GM12878 (cell line): ENCODE measurements around the gene CCDC14. TPM values are rescaled to one million over a fixed set of nuclear protein-coding genes. Genes with fewer than 3 reads are reported as not detected.

Source experiments
- ATAC-seq: fragments of 200-7000 bp; cut with Tn5 transposase; 3 replicates; pipeline ENCODE4 v1.9.1; 2020; ENCODE audit warnings: mild to moderate bottlenecking, moderate library complexity
- BruUV-seq: library from RNA; stranded (reverse); fragments of 400-500 nt; replicated peaks from 2 replicates; lab custom pipeline; 2021; lab: Mats Ljungman, UMichigan
- CTCF ChIA-PET: fragments of 300-600 bp; sonication (Branson Sonifier 250); formaldehyde crosslinking; extraction: SDS; loops from one replicate; lab custom pipeline; 2021; ENCODE audit warnings: inconsistent platforms; lab: Yijun Ruan, JAX
- POLR2A ChIA-PET: fragments of 350-600 bp; formaldehyde crosslinking; extraction: SDS; loops from one replicate; lab custom pipeline; 2021; ENCODE audit warnings: inconsistent platforms; lab: Charles Lee
- RAD21 ChIA-PET: fragments of 300-600 bp; sonication (Branson Sonifier 250); formaldehyde crosslinking; loops from one replicate; lab custom pipeline; 2023; ENCODE audit warnings: antibody characterized with exemption; ENCODE audit not compliant: unreplicated experiment; lab: Charles Lee
- SMC1A ChIA-PET: fragments of 300-600 bp; sonication (Branson Sonifier 250); formaldehyde crosslinking; loops from one replicate; lab custom pipeline; 2023; ENCODE audit not compliant: unreplicated experiment, uncharacterized antibody; lab: Charles Lee
- DNase-seq: peaks from one replicate; pipeline ENCODE4 v3.0.0-alpha.2; 2011; ENCODE audit warnings: low read depth, low spot score
- FAIRE-seq: peaks from 3 replicates; lab custom pipeline; 2011; peaks lifted over from hg19 to GRCh38; lab: Jason Lieb, UNC
- H2AFZ ChIP-seq: 2 replicates; pipeline ENCODE4 v1.6.0; 2011; ENCODE audit warnings: low read depth, low read length, control low read depth; ENCODE audit not compliant: control insufficient read depth
- H3K27ac ChIP-seq: 2 replicates; pipeline ENCODE4 v1.5.1; 2011; ENCODE audit warnings: control low read depth; ENCODE audit not compliant: control insufficient read depth, insufficient read depth
- H3K27me3 ChIP-seq, 2 experiments: replicated peaks in 1 of 2; 2 replicates each; pipeline versions ENCODE4 v1.6.0 to v1.6.1; 2011; ENCODE audit warnings: low read length in 1 of 2; ENCODE audit not compliant: control insufficient read depth in 2 of 2, insufficient read depth in 2 of 2
- H3K36me3 ChIP-seq, 2 experiments: 2 replicates each; pipeline ENCODE4 v1.5.1; 2011; ENCODE audit warnings: low read length in 1 of 2; ENCODE audit not compliant: control insufficient read depth in 2 of 2, insufficient read depth in 2 of 2
- H3K4me1 ChIP-seq: 2 replicates; pipeline ENCODE4 v1.6.1; 2011; ENCODE audit warnings: mild to moderate bottlenecking, low read length, moderate library complexity, mixed read lengths; ENCODE audit not compliant: control insufficient read depth, insufficient read depth
- H3K4me2 ChIP-seq: 2 replicates; pipeline ENCODE4 v1.6.0; 2011; ENCODE audit warnings: control low read depth; ENCODE audit not compliant: control insufficient read depth, insufficient read depth
- H3K4me3 ChIP-seq: fragments of 200-600 bp; sonication (generic); 2 replicates; pipeline ENCODE4 v1.5.1; 2016
- H3K79me2 ChIP-seq: 2 replicates; pipeline ENCODE4 v1.6.0; 2011; ENCODE audit warnings: low read length; ENCODE audit not compliant: control insufficient read depth, insufficient read depth
- H3K9ac ChIP-seq: 2 replicates; pipeline ENCODE4 v1.8.0; 2011; ENCODE audit warnings: low read length, control low read depth, mixed read lengths; ENCODE audit not compliant: control insufficient read depth, insufficient read depth
- H3K9me3 ChIP-seq: replicated peaks from 3 replicates; pipeline ENCODE4 v1.5.1; 2011; ENCODE audit warnings: mild to moderate bottlenecking, low read length; ENCODE audit not compliant: control insufficient read depth, insufficient read depth
- H4K20me1 ChIP-seq: 2 replicates; pipeline ENCODE4 v1.6.0; 2011; ENCODE audit not compliant: control insufficient read depth, insufficient read depth
- KDM1A ChIP-seq: fragments of 200-600 bp; sonication (generic); IDR thresholded peaks from 2 replicates; pipeline ENCODE4 v1.6.1; 2016; ENCODE audit warnings: borderline replicate concordance
- MEF2B ChIP-seq: fragments of 450-650 bp; IDR thresholded peaks from 2 replicates; pipeline ENCODE4 v1.6.1; 2018; ENCODE audit warnings: mild to moderate bottlenecking, moderate library complexity; ENCODE audit not compliant: partially characterized antibody, poor library complexity, severe bottlenecking
- MXI1 ChIP-seq: fragments of 150-350 bp; IDR thresholded peaks from 2 replicates; pipeline ENCODE4 v1.6.1; 2011; ENCODE audit warnings: low read depth, mild to moderate bottlenecking, inconsistent platforms, low read length, improper control_type of control experiment
- MYB ChIP-seq: fragments of 150-350 bp; IDR thresholded peaks from 2 replicates; pipeline ENCODE4 v1.6.1; 2014; ENCODE audit warnings: mild to moderate bottlenecking, low read depth, low read length, borderline replicate concordance
- NFXL1 ChIP-seq: fragments of 450-650 bp; IDR thresholded peaks from 2 replicates; pipeline ENCODE4 v1.6.1; 2017; ENCODE audit warnings: antibody characterized with exemption, mild to moderate bottlenecking, borderline replicate concordance
- PML ChIP-seq: IDR thresholded peaks from 2 replicates; pipeline ENCODE4 v1.6.1; 2012; ENCODE audit warnings: low read length, inconsistent platforms
- WRNIP1 ChIP-seq: IDR thresholded peaks from 2 replicates; pipeline ENCODE4 v1.6.1; 2011; ENCODE audit warnings: low read depth, low read length, improper control_type of control experiment, borderline replicate concordance
- YBX1 ChIP-seq: fragments of 450-650 bp; IDR thresholded peaks from 2 replicates; pipeline ENCODE4 v1.6.1; 2016; ENCODE audit warnings: antibody characterized with exemption
- ZNF274 ChIP-seq: IDR thresholded peaks from one replicate; pipeline ENCODE4 v1.8.0; 2011; ENCODE audit not compliant: insufficient read length, insufficient read depth
- in situ Hi-C: fragments of 300-500 bp; cut with MboI; formaldehyde crosslinking; loops from 9 replicates; pipeline ENCODE4 v1.14.3; 2018; ENCODE audit warnings: mixed read lengths
- intact Hi-C: fragments of 100-400 bp; cut with micrococcal nuclease; formaldehyde crosslinking; loops from one replicate; pipeline ENCODE4 v1.14.2; 2022; ENCODE audit not compliant: unreplicated experiment
- polyA plus RNA-seq, 11 experiments: library from polyadenylated mRNA; depleted of rRNA in 4 of 11; unstranded in 6 of 11; stranded (reverse) in 5 of 11; fragments of >200 nt; fragmentation: Nextera tagmentation in 4 of 11; fragmentation: Illumina TruSeq in 1 of 11; extraction: Ambion mirVana in 4 of 11; extraction: Trizol in 1 of 11; gene quantifications; 1 replicate in 1 of 11; 2 replicates in 10 of 11; pipeline versions ENCODE4 v1.2.1 to v1.2.3, GENCODE V29; 2011 to 2016; ENCODE audit warnings: inconsistent platforms in 2 of 11, missing spikeins in 2 of 11, low read depth in 1 of 11
- total RNA-seq, 4 experiments: library from RNA; depleted of rRNA in 3 of 4; stranded (reverse); fragments of >200 nt in 3 of 4; fragmentation: Illumina TruSeq in 1 of 4; extraction: Trizol in 1 of 4; gene quantifications; 2 replicates each; pipeline versions ENCODE4 v1.2.1 to v1.2.3, GENCODE V29; 2013 to 2021

CCDC14 gene
- total and polyA plus RNA-seq, 10 of the 15 experiments (the other 5 are each of a cell fraction or from before 2014, with no cell fraction given), result 15.9 to 104 (median 43.0) TPM

GRCh38 chr3:123926396-123926795 lies 34.6 kb downstream of the CCDC14 start:
- in situ Hi-C loops, result no loop called here
- Histone ChIP-seq H3K9me3 (no peaks in the 10 kb centered on the region), H3K4me3 (no peak overlapping the region), H3K27ac (no peak overlapping the region), H3K27me3 (no peaks in the 10 kb centered on the region), H3K79me2 (no peaks in the 10 kb centered on the region), H3K9ac (no peak overlapping the region), H3K36me3 (peaks cover 0 to 7% of the 10 kb centered on the region in 2 experiments; a peak in 2 of 4 replicates), H3K4me2 (no peak overlapping the region), H2AFZ (no peak overlapping the region), H4K20me1 (no peaks in the 10 kb centered on the region), H3K4me1 (no peaks in the 10 kb centered on the region)
- FAIRE-seq (no peak), ATAC-seq (no peak), DNase-seq (no peak)
- BruUV-seq, result no TSS peak
- ChIA-PET RAD21 (no interaction called here), CTCF (interaction anchor here (1.1 kb wide), 1 partner anchor 14 kb away, joined by 3 read pairs; no protein-coding TSS in a partner anchor), POLR2A (no interaction called here), SMC1A (interaction anchor here (1.0 to 1.1 kb wide), 2 partner anchors 14 to 26 kb away, joined by 4 read pairs; no protein-coding TSS in a partner anchor)
- no peak for TF ChIP-seq PML
- no peak for TF ChIP-seq WRNIP1
- TF ChIP-seq MEF2B, result no peak
- TF ChIP-seq YBX1, result no peak
- intact Hi-C loops, result no loop called here

GRCh38 chr3:123920868-123921267 lies 40.2 kb downstream of the CCDC14 start:
- ATAC-seq (no peak), FAIRE-seq (no peak), DNase-seq (no peak)
- no peak for TF ChIP-seq NFXL1
- TF ChIP-seq KDM1A, result no peak
- no peak for TF ChIP-seq MYB
- no peak for TF ChIP-seq MXI1
- TF ChIP-seq ZNF274, result no peak
- H2AFZ ChIP-seq, result no peak overlapping the region
- ChIA-PET POLR2A (no interaction called here), CTCF (no interaction called here), RAD21 (no interaction called here), SMC1A (no interaction called here)
- peaks cover 0 to 7% of the 10 kb centered on the region in 2 experiments; a peak in 3 of 4 replicates for H3K36me3 ChIP-seq
- no TSS peak for BruUV-seq
- H3K4me1 ChIP-seq, result no peaks in the 10 kb centered on the region
- H3K27ac ChIP-seq, result no peak overlapping the region
- H3K79me2 ChIP-seq, result no peaks in the 10 kb centered on the region
- H3K9me3 ChIP-seq, result peaks cover 5% of the 10 kb centered on the region
- in situ Hi-C loops, result no loop called here
- no peak overlapping the region for H3K4me3 ChIP-seq
- H4K20me1 ChIP-seq, result no peaks in the 10 kb centered on the region
- intact Hi-C loops, result no loop called here
- no peak overlapping the region for H3K9ac ChIP-seq
- no peaks in the 10 kb centered on the region for H3K27me3 ChIP-seq
- H3K4me2 ChIP-seq, result no peak overlapping the region
